ENCODE measurements around the gene SUN2.

SUN2 gene

GRCh38 chr22:38751422-38752346 lies 4.1 kb downstream of the SUN2 start:
- peak; percentile 24 for DNase-seq (ENCODE audit: low spot score)

DNA sequence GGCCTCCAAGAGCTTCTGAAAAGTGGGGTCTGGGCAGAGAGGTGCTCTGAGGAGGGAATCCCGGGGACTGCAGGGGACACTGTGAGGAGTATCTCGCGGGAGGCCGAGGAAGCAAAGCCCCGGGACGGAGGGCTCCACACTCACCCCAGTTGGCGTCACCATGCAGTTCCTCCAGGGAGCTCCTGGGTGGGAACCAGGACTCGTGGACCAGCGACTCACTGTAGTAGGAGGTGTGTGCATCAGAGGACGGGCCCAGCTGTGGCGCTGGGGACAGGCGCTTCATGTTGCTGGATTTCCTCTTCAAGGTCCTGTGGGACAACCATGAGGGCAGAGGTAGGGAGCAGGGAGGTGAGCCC lies 4.8 kb downstream of the SUN2 start:
- DNase-seq (ENCODE audit: low spot score): no peak

GRCh38 chr22:38750638-38751037 lies 5.2 kb downstream of the SUN2 start:
- DNase-seq (ENCODE audit: low spot score): no peak

GRCh38 chr22:38750104-38750503 lies 5.7 kb downstream of the SUN2 start:
- DNase-seq (ENCODE audit: low spot score): no peak

DNA sequence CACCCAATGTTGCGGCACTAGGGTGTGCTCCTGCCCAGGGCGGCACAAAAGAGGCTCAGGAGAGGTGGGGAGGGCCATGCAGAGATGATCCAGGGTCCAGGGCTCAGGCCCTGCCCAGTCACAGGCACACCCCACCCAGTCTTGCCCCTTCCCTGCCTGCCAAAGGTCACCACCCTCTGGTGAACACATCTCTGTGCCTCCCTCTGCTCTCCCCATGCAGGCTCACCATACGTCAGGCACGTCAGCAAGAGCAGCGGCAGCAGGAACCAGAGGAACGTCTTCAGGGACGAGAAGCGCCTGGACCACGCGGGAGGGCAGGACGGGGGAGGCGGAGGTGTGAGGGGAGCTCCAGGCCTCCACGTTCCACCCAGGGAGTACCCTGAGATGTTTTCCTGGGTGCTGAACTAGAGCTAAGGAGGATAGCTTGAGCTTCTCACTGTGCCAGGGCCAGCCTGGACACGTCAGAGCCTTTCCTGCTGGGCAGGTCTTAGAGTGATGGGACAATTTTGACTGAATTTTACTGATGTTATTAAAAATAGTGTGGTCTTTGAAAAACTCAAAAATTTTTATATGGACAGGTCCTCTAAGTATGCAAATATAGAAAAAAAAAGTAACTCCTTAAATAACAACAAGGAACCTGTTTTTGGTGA lies 7.2 kb downstream of the SUN2 start:
- no peak for DNase-seq (ENCODE audit: low spot score)

DNA sequence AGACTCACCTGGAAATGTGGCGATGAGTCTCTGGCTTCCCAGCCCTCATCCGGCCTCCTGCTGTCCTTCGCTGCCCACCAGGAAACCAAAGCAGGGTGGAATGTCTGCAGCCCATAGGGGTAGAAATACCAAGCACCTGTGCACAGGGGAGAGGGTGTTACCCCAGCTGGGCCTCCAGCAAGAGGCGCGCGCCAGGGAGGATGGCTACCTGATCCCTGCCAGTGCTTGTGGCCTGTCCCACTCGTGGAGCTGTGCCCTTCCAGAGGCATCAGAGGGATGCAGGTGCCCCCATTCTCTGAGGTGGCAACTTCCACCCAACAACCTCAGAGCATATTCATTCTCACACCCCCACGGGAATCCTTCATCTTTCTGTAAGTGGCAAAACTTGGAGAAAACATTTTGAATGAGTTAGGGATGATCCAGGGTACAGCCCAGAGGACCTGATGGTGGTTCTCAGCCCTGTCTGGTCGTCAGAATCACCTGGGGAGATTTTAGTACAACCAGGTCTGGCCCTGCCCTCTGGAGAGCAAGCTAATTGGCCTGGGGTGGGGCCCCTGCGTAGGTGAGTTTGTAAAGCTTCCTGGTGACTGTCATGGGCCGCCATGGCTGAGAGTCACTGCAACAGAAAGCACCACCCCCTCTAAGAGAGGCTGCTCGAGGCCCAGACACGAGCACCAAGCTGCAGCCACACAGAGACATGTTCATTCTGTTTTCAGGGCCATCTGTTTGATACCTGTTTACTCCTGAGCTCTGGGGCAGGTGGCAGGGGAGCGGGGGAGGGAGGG lies 9.9 kb downstream of the SUN2 start:
- DNase-seq (ENCODE audit: low spot score): no peak

DNA sequence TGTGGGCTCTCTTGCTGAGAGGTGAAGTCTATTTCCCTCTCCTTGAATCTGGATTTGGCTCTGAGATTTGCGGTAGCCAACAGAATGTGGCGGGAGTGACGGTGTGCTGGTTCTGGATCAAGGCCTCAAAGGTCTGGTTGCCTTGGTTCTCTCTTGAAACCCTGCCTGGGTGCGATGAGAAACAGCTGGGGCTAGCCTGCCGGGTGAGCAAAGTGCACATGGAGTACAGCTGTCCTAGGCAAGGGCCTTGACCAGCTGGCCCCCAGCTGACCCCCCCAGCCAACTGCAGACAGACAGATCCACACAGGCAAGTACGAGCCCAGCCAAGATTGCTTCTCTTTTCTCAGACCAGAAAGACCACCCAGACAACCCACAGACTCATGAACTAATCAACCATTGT lies 10.8 kb downstream of the SUN2 start:
- no peak for DNase-seq (ENCODE audit: low spot score)

- DNase-seq (ENCODE audit: low spot score): no peak
Measured at GRCh38 chr22:38742176-38742942, 13.4 kb downstream of the SUN2 start.

GRCh38 chr22:38741576-38741975 lies 14.2 kb downstream of the SUN2 start:
- no peak for DNase-seq (ENCODE audit: low spot score)

GRCh38 chr22:38741166-38741565 lies 14.6 kb downstream of the SUN2 start:
- no peak for DNase-seq (ENCODE audit: low spot score)

GRCh38 chr22:38740754-38741153 lies 15.0 kb downstream of the SUN2 start:
- peak; percentile 35 for DNase-seq (ENCODE audit: low spot score)

- DNase-seq (ENCODE audit: low spot score): peak; percentile 43
Measured at GRCh38 chr22:38740116-38740723, 15.6 kb downstream of the SUN2 start.

- no peak for DNase-seq (ENCODE audit: low spot score)
Measured at GRCh38 chr22:38739300-38740055, 16.3 kb downstream of the SUN2 start.

DNA sequence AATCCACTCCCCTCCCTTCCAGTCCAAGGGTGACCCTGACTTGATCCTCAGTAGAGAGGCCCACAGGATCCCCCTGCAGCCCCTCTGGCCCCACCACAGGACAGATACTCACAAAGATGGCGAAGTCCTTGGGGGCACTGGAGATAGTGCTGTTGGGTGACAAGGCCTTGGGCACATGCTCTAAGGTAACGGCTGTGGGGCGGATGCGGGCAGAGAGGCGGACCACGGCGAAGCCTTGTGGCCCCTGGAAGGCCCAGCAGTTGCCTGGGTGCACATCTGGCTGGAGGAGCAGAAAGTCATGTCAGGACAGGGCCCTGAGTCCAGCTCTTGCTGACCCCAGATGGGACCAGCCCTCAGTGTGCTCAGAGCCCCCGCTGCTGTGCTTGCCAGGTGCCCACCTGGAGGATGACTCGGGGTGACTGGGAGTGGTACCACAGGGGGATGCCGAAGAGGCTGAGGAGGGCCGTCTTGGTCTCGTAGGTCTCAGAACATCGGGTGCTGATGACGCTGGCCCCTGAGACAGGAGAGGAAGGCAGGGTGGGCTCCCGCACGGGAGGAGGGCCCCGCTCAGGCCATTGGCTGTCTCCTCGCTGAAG lies 17.2 kb downstream of the SUN2 start:
- no peak for DNase-seq (ENCODE audit: low spot score)

DNA sequence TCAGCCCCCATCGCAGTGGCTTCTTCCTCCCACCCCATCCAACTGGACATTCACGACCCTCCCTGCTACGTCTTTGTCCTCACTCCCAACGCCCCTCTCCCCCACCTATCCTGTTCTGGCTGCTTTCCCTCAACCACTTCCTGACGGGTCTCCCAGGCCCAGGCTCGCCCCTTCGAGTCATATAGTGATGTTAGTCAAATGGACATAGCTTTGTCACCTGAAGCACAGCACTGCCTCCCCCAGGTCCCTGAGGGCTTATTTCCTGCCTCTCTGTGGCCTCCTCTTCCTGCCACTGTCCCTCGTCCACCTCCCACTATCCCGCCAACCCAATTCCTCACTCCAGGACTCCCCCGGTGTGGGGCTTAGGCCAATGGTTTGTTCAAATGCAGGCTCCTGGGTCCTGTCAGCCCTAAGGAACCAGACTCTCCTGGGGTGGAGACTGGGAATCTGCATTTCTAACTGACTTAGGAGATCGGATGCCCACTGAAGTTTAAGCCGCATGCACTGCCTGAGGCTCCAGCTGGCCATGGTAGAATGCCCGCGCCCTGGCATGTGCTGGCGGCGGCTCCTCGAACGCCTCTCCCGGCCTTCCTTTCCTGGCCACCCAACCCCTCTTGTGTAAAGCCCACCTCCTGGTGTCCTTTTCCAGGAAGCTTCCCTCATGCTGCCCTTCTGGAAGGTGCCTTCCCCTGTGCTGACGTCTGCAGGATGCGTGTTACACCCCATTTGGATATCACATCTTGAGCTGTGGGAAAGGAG lies 18.3 kb downstream of the SUN2 start:
- no peak for DNase-seq (ENCODE audit: low spot score)

DNA sequence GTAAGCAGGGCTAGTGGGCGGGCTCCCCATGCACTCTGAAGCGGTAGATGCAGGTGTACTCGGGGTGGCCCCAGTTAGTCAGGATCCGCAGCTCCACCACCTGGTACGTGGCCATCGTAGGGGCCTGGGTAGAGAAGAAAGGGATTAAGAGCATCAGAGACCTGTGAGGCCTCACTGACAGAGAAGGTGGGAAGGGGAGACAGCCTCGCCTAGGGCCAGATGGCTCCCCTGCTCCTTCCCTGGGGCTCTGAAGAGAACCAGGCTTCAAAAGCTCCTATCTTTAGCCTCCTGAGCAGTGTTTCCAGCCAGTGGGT lies 19.6 kb downstream of the SUN2 start:
- no peak for DNase-seq (ENCODE audit: low spot score)

GRCh38 chr22:38735465-38736256 lies 20.1 kb downstream of the SUN2 start:
- no peak for DNase-seq (ENCODE audit: low spot score)

- DNase-seq (ENCODE audit: low spot score): no peak
Measured at GRCh38 chr22:38735126-38735464, 20.7 kb downstream of the SUN2 start.
